ENCODE measurements around the gene PSG11.
"Not testable (repeated sequence)": the region's sequence is repeated elsewhere in the genome, so short reads cannot be mapped to it uniquely, and the experiment has no call there.

DNA sequence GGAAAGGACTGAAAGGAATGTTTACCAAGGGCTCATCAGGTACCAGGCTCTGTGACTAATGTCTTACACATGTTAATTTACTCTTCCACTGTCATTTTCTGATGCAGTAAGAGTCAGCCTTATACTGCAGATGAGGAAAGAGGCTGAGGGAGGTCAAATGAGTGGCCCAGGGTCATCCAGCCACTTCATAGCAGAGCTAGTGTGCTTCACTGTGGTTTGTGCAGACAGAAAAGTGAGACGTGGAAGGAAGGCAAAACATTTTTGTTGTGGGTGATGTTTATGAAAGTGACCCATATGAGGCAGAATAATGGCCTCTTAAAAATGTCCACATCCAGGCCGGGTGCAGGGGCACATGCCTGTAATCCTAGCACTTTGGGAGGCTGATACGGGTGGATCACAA lies 34.0 kb upstream of the PSG11 start:
- TF ChIP-seq, protein P1, sequence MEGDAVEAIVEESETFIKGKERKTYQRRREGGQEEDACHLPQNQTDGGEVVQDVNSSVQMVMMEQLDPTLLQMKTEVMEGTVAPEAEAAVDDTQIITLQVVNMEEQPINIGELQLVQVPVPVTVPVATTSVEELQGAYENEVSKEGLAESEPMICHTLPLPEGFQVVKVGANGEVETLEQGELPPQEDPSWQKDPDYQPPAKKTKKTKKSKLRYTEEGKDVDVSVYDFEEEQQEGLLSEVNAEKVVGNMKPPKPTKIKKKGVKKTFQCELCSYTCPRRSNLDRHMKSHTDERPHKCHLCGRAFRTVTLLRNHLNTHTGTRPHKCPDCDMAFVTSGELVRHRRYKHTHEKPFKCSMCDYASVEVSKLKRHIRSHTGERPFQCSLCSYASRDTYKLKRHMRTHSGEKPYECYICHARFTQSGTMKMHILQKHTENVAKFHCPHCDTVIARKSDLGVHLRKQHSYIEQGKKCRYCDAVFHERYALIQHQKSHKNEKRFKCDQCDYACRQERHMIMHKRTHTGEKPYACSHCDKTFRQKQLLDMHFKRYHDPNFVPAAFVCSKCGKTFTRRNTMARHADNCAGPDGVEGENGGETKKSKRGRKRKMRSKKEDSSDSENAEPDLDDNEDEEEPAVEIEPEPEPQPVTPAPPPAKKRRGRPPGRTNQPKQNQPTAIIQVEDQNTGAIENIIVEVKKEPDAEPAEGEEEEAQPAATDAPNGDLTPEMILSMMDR (IDR thresholded peaks at IDR 0.05): not testable (repeated sequence)
- TF ChIP-seq POLR2A (IDR thresholded peaks at IDR 0.05): not testable (repeated sequence)

All from heart left ventricle (tissue), 13 donors.